GM23338 (cell line): ENCODE measurements around the gene GHR. TPM values are rescaled to one million over a fixed set of nuclear protein-coding genes. Genes with fewer than 3 reads are reported as not detected.

Experiments used
- ATAC-seq: fragments of 200-7000 bp; cut with Tn5 transposase; 3 replicates; pipeline ENCODE4 v1.9.1; 2020
- DNase-seq: peaks from one replicate; pipeline ENCODE4 v3.0.0-alpha.2; 2015; ENCODE audit warnings: low spot score
- H2AFZ ChIP-seq: fragments of 200-600 bp; sonication (generic); 2 replicates; pipeline ENCODE4 v1.8.0; 2016; ENCODE audit warnings: antibody characterized with exemption, mild to moderate bottlenecking, moderate library complexity
- H3F3A ChIP-seq: fragments of 200-600 bp; sonication (generic); replicated peaks from 2 replicates; pipeline ENCODE4 v1.8.0; 2017; ENCODE audit warnings: antibody characterized with exemption, mixed run types, low read depth
- H3K27ac ChIP-seq: fragments of 200-600 bp; sonication (generic); 2 replicates; pipeline ENCODE4 v1.6.1; 2016; ENCODE audit warnings: low read depth
- H3K27me3 ChIP-seq: fragments of 200-600 bp; sonication (generic); 2 replicates; pipeline ENCODE4 v1.8.0; 2016; ENCODE audit warnings: mild to moderate bottlenecking, mixed run types, moderate library complexity; ENCODE audit not compliant: insufficient read depth
- H3K36me3 ChIP-seq: fragments of 200-600 bp; sonication (generic); 2 replicates; pipeline ENCODE4 v1.8.0; 2016; ENCODE audit warnings: mild to moderate bottlenecking; ENCODE audit not compliant: insufficient read depth
- H3K4me1 ChIP-seq: fragments of 200-600 bp; sonication (generic); 2 replicates; pipeline ENCODE4 v1.8.0; 2016; ENCODE audit warnings: mild to moderate bottlenecking, moderate library complexity; ENCODE audit not compliant: insufficient read depth
- H3K4me2 ChIP-seq: fragments of 200-600 bp; sonication (generic); 2 replicates; pipeline ENCODE4 v1.7.1; 2017; ENCODE audit warnings: mixed run types
- H3K4me3 ChIP-seq: fragments of 200-600 bp; sonication (generic); 2 replicates; pipeline ENCODE4 v1.6.1; 2016; ENCODE audit warnings: mixed run types
- H3K79me2 ChIP-seq: fragments of 200-600 bp; sonication (generic); replicated peaks from 2 replicates; pipeline ENCODE4 v1.8.0; 2017; ENCODE audit warnings: mild to moderate bottlenecking; ENCODE audit not compliant: insufficient read depth
- H3K9me2 ChIP-seq: fragments of 200-600 bp; sonication (generic); 2 replicates; pipeline ENCODE4 v1.8.0; 2017; ENCODE audit not compliant: insufficient read depth
- H4K20me1 ChIP-seq: fragments of 200-600 bp; sonication (generic); replicated peaks from 2 replicates; pipeline ENCODE4 v1.8.0; 2017; ENCODE audit warnings: mild to moderate bottlenecking; ENCODE audit not compliant: insufficient read depth
- H3K27ac Mint-ChIP-seq: 2 replicates; pipeline ENCODE4 v1.8.0; 2020; ENCODE audit warnings: inconsistent platforms, mild to moderate bottlenecking, moderate library complexity, mixed read lengths
- H3K27me3 Mint-ChIP-seq: 3 replicates; pipeline ENCODE4 v1.8.0; 2022; ENCODE audit warnings: low read depth, mild to moderate bottlenecking, moderate library complexity, mixed read lengths, inconsistent platforms; ENCODE audit not compliant: insufficient read depth, poor library complexity
- H3K36me3 Mint-ChIP-seq: 3 replicates; pipeline ENCODE4 v1.8.0; 2021; ENCODE audit warnings: low read depth, mild to moderate bottlenecking, inconsistent platforms, moderate library complexity, mixed read lengths
- H3K4me1 Mint-ChIP-seq: 3 replicates; pipeline ENCODE4 v1.8.0; 2020; ENCODE audit warnings: mild to moderate bottlenecking, inconsistent platforms, mixed read lengths
- H3K4me3 Mint-ChIP-seq: 3 replicates; pipeline ENCODE4 v1.8.0; 2021; ENCODE audit warnings: moderate library complexity, mild to moderate bottlenecking, inconsistent platforms, mixed read lengths
- H3K9me3 Mint-ChIP-seq: 3 replicates; pipeline ENCODE4 v1.8.0; 2020; ENCODE audit warnings: moderate library complexity, mild to moderate bottlenecking, inconsistent platforms, mixed read lengths
- CREB1 ChIP-seq: fragments of 250-450 bp; sonication (Bioruptor Pico); IDR thresholded peaks from 2 replicates; pipeline ENCODE4 v1.5.0; 2020; ENCODE audit warnings: low read depth, mild to moderate bottlenecking, moderate library complexity
- ETS1 ChIP-seq: IDR thresholded peaks from 2 replicates; pipeline ENCODE4 v1.6.1; 2016; ENCODE audit warnings: antibody characterized with exemption
- EZH2 ChIP-seq: fragments of 200-600 bp; sonication (generic); IDR thresholded peaks from one replicate; pipeline ENCODE4 v1.8.0; 2017; ENCODE audit warnings: antibody characterized with exemption, mild to moderate bottlenecking, low read depth; ENCODE audit not compliant: unreplicated experiment
- EZH2phosphoT487 ChIP-seq: fragments of 200-600 bp; sonication (generic); IDR thresholded peaks from one replicate; pipeline ENCODE4 v1.8.1; 2018; ENCODE audit warnings: antibody characterized with exemption; ENCODE audit not compliant: unreplicated experiment
- JUNB ChIP-seq: IDR thresholded peaks from one replicate; pipeline ENCODE4 v1.6.1; 2016; ENCODE audit warnings: antibody characterized with exemption; ENCODE audit not compliant: unreplicated experiment
- NANOG ChIP-seq: IDR thresholded peaks from 2 replicates; pipeline ENCODE4 v1.6.1; 2016; ENCODE audit warnings: antibody characterized with exemption, borderline replicate concordance
- POLR2AphosphoS5 ChIP-seq: IDR thresholded peaks from 2 replicates; pipeline ENCODE4 v1.6.1; 2016; ENCODE audit warnings: antibody characterized with exemption, low read depth
- REST ChIP-seq: IDR thresholded peaks from one replicate; pipeline ENCODE4 v1.6.1; 2018; ENCODE audit warnings: antibody characterized with exemption; ENCODE audit not compliant: unreplicated experiment
- STAT1 ChIP-seq: IDR thresholded peaks from one replicate; pipeline ENCODE4 v1.6.1; 2016; ENCODE audit warnings: antibody characterized with exemption; ENCODE audit not compliant: unreplicated experiment
- ZNF114 ChIP-seq: fragments of 250-450 bp; sonication (Bioruptor Pico); IDR thresholded peaks from 2 replicates; pipeline ENCODE4 v1.5.0; 2020; ENCODE audit warnings: mild to moderate bottlenecking, moderate library complexity
- ZNF331 ChIP-seq: fragments of 250-450 bp; sonication (Bioruptor Pico); IDR thresholded peaks from 2 replicates; pipeline ENCODE4 v1.5.0; 2020; ENCODE audit warnings: low read depth, mild to moderate bottlenecking, moderate library complexity
- ZNF462 ChIP-seq: fragments of 250-450 bp; sonication (Bioruptor Pico); IDR thresholded peaks from 2 replicates; pipeline ENCODE4 v1.5.0; 2020; ENCODE audit warnings: mild to moderate bottlenecking, moderate library complexity
- polyA plus RNA-seq: library from polyadenylated mRNA; unstranded; fragments of >200 nt; fragmentation: Nextera tagmentation; extraction: Ambion mirVana; gene quantifications from 2 replicates; pipeline ENCODE4 v1.2.1, GENCODE V29; 2016
- total RNA-seq: library from RNA; depleted of rRNA; stranded (reverse); fragments of >200 nt; shearing (Covaris generic); gene quantifications from 2 replicates; pipeline ENCODE4 v1.2.3, GENCODE V29; 2014

GHR gene
- total and polyA plus RNA-seq, 2 experiments from 2014 or later: 0.21 to 1.9 TPM

GRCh38 chr5:42399702-42400101 is 23.5 kb upstream of the GHR start (continued):
- TF ChIP-seq REST (no peak), ETS1 (no peak), ZNF331 (CRISPR knock-in tag) (no peak)

GRCh38 chr5:42400474-42400873 is 22.8 kb upstream of the GHR start:
- H3K4me1 Mint-ChIP-seq: no peaks in the 10 kb centered on the region
- H3K9me3 Mint-ChIP-seq: peaks cover 26% of the 10 kb centered on the region
- TF ChIP-seq JUNB (no peak), EZH2phosphoT487 (no peak), REST (no peak), STAT1 (no peak), ZNF114 (CRISPR knock-in tag) (no peak), ZNF462 (CRISPR knock-in tag) (no peak), NANOG (no peak), EZH2 (no peak), POLR2AphosphoS5 (no peak), CREB1 (CRISPR knock-in tag) (no peak)

More at GRCh38 chr5:42400474-42400873, 22.8 kb upstream of the GHR start:
- Mint-ChIP-seq H3K36me3 (peaks cover 9% of the 10 kb centered on the region; the same call in 2 of the 3 replicates), H3K4me3 (no peak overlapping the region), H3K27ac (no peak overlapping the region), H3K27me3 (no peaks in the 10 kb centered on the region)
- Histone ChIP-seq H4K20me1 (no peaks in the 10 kb centered on the region), H3K4me2 (no peak overlapping the region), H3K4me3 (no peak overlapping the region), H3K9me2 (no peaks in the 10 kb centered on the region), H3K27ac (no peak overlapping the region), H2AFZ (no peak overlapping the region), H3K27me3 (no peaks in the 10 kb centered on the region), H3F3A (no peaks in the 10 kb centered on the region), H3K4me1 (no peaks in the 10 kb centered on the region), H3K36me3 (no peaks in the 10 kb centered on the region), H3K79me2 (no peaks in the 10 kb centered on the region)
- DNase-seq: no peak
- no peak for ATAC-seq
